Spleen (tissue), 7 donors: Measurements from ENCODE around the gene KDM2B.

Source experiments
- CTCF ChIP-seq, 11 experiments: fragments of 200-600 bp in 7 of 11; fragments of 450-650 bp in 4 of 11; sonication (generic) in 4 of 11; IDR thresholded peaks in 8 of 11; conservative IDR thresholded peaks in 3 of 11; 1 replicate in 7 of 11; 2 replicates in 4 of 11; pipeline versions ENCODE4 v1.4.0 to v1.8.0; 2016 to 2021; ENCODE audit warnings: antibody characterized with exemption in 11 of 11, inconsistent platforms in 4 of 11, mild to moderate bottlenecking in 1 of 11
- POLR2A ChIP-seq, 3 donors: fragments of 450-650 bp; IDR thresholded peaks; one replicate each; pipeline ENCODE4 v1.5.1; 2017; ENCODE audit warnings: antibody characterized with exemption in 3 of 3, mild to moderate bottlenecking in 1 of 3
- POLR2AphosphoS5 ChIP-seq, 3 donors: sonication (generic); formaldehyde crosslinking; IDR thresholded peaks; one replicate each; pipeline ENCODE4 v1.5.1; 2017; ENCODE audit warnings: antibody characterized with exemption in 3 of 3
- donor health status: DM: no; HTN: no; CAD: no; lungs with moderate emphysema.
- donor health status: DM: no; HTN: no; CAD: no.
- donor health status: DM: no; HTN: no; CAD: no.

GRCh38 chr12:121417847-121418246 is 163.0 kb downstream of the KDM2B start:
- no peak for TF ChIP-seq CTCF (IDR thresholded peaks at IDR 0.05 in 8 of 11, conservative IDR thresholded peaks at IDR 0.05 in 3 of 11)
- no peak for TF ChIP-seq POLR2AphosphoS5 (IDR thresholded peaks at IDR 0.05)
- TF ChIP-seq POLR2A (IDR thresholded peaks at IDR 0.05) = no peak
